Measurements from ENCODE around the gene POP4. TPM values are rescaled to one million over a fixed set of nuclear protein-coding genes. Genes with fewer than 3 reads are reported as not detected.

Gene POP4
- total RNA-seq, 1 donor from 2014 or later, result 61.2 TPM

DNA sequence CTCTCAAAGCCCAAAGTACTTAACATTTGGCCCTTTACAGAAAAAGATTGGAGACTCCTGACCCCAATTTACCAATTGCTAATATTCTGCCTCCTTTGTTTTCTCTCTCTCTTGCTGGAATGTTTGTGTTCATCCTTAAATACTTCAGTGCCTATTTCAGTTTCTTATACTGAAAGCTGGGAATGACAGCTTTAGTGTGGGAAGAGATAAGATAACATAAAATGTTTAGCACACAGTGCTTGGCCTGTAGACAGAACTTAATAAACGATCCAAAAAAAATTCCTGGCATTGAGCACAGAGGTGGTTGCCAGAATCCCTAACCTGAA is 56.2 kb downstream of the POP4 start:
- DNase-seq (ENCODE audit: low spot score), result no peak

GRCh38 chr19:29662604-29663404 is 56.7 kb downstream of the POP4 start:
- DNase-seq (ENCODE audit: low spot score), result peak; percentile 95

DNA sequence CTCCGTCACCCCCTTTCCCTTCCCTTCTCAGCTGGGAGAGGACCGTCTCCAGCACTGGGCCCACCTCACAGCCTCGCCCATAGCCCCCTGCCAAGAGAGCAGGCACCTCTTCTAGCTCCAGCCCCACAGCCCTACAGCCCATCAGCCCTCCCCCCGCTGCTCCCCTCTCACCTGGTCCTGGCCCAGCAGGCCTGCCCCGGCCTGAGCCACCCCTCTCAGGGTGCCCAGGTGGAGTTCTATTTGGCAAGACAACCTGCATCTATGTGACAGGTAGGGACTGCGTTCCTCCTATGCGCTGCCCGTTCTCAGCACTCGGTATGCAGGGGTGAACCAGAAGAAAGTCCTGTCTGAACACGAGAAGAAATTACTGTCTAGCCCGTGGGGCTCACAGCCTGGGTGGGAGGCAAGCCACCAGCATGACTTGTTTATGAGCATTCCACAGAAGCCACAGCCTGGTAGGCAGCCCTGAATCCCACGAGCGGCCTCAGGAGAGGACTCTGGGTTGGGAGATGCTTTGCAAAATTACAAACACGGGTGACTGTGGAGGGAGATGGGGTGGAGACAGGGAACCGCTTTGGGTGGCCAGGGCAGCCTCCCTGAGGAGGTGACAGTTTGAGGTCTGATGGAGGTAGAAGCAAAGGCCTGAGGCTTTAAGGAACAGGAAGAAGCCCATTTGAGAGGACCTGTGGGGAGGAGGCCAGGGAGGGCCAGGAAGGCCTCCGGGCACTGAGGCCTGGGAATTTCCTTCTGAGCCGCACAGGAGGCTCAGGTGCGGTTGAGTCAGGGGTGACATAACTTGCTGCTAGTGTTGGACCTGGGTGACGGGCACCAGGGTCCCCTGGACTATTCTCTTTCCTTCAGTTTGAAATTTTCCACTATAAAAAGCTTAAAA is 58.0 kb downstream of the POP4 start:
- no peak for DNase-seq (ENCODE audit: low spot score)

- DNase-seq (ENCODE audit: low spot score), result no peak
These were observed 58.7 kb downstream of the POP4 start for GRCh38 chr19:29664753-29665214.

DNA sequence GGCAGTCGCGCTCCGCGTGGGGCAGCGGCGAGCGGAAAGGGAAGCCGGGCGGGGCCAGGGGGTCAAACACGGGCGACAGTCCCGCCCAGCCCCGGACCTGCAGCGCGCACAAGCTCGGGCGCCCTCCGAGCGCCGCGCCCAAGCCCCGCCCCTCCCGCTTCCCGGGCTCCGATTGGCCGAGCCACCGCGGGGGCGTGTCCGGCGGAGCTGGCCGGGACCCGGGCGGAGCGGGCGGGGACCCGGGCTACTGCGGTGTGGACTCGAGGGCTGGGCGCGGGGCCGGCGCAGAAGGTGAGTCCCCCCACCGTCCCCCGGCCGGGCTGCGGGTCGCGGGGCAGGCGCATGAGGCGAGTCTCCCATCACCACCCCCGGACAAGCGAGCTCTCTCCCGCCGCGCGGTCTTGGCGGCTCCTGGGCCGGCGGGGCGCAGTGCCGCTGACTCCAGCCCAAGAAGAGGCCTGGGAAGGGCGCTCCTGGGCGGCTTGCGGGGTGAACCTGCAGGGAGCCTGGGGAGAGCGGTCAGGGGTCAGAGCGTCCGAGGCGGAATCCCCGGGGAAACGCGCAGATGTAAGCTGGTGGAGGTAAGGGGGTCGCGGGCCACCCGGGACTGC is 59.2 kb downstream of the POP4 start, which contains the start of gene PLEKHF1:
PLEKHF1 (plus strand) TSS at position 247 of the 611 bp plus-strand sequence. CDS start 8,379 bp downstream, outside the sequence.
- peak; percentile 89 for DNase-seq (ENCODE audit: low spot score)

DNA sequence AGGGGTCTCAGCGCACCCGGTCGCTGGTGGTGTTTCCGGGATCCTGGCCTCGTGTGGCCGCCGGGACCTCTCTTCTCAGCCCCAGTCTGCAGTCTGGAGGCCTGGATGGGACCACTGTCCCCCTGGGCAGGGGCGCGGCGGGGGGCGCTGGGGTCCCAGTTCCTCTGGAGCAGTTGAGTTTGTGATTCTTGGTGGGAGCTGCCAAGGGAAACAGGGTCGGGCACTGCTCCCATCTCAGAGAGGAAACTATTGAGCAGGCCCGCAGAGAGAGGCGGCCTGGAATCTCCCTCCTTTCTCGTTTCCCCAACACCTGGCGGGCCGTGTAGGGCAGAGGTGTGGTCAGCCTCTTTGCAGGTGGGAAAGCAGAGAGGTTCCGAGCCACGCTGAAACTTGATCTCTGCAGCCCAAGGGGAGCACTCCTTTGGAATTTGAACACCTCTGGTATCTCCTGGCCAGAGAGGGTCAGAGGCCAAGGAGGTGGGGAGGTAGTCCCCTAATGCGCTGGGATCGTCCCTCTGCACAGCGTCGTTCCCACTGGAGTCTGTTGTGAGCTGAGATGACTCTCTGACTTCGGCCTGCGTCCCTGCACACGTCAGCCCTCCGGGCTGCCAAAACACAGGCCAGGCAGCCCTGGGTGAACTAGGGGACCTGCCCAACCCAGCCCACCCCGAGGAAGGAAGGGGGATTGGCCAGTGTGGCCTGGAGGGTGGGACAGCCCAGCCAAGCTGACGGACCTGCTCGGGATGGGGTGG is 59.9 kb downstream of the POP4 start:
- DNase-seq (ENCODE audit: low spot score), result no peak

Other genes starting within 250 kb of the POP4 start
- not detected for gene VSTM2B, start 80.3 kb upstream of the POP4 start, total RNA-seq (ENCODE audit: insufficient read depth, low replicate concordance)
- 13.0 TPM for gene PLEKHF1, start 59.2 kb downstream of the POP4 start, total RNA-seq (ENCODE audit: insufficient read depth, low replicate concordance)
- gene C19orf12, start 109.0 kb downstream of the POP4 start, total RNA-seq (ENCODE audit: insufficient read depth, low replicate concordance), result 17.3 TPM
- gene CCNE1, start 205.7 kb downstream of the POP4 start, total RNA-seq (ENCODE audit: insufficient read depth, low replicate concordance), result 2.6 TPM

Measured in umbilical cord (tissue), 2 donors.